ENCODE data around the gene INPP5A. TPM values are rescaled to one million over a fixed set of nuclear protein-coding genes. Genes with fewer than 3 reads are reported as not detected.
A peak's percentile ranks its signal among the peaks of the same experiment; 100 is the strongest.

INPP5A gene
- total RNA-seq, 1 donor from 2014 or later = 45.2 TPM

- H3K4me1 Mint-ChIP-seq (ENCODE audit: unreplicated experiment) = peaks cover 7% of the 10 kb centered on the region
Observed at GRCh38 chr10:132614431-132615340, 77.1 kb downstream of the INPP5A start.

GRCh38 chr10:132615341-132616169, 78.0 kb downstream of the INPP5A start:
- Mint-ChIP-seq H3K36me3 (ENCODE audit: low read depth, unreplicated experiment) (peaks cover 25% of the 10 kb centered on the region), H3K4me3 (ENCODE audit: unreplicated experiment) (no peak overlapping the region)
- TF ChIP-seq CTCF (IDR thresholded peaks at IDR 0.05; ENCODE audit: unreplicated experiment) = no peak

More at GRCh38 chr10:132614431-132615340, 77.1 kb downstream of the INPP5A start:
- Mint-ChIP-seq H3K27me3 (ENCODE audit: unreplicated experiment) (peaks cover 5% of the 10 kb centered on the region), H3K36me3 (ENCODE audit: low read depth, unreplicated experiment) (peaks cover 17% of the 10 kb centered on the region), H3K9me3 (ENCODE audit: unreplicated experiment) (no peaks in the 10 kb centered on the region), H3K27ac (ENCODE audit: unreplicated experiment) (no peak overlapping the region), H3K4me3 (ENCODE audit: unreplicated experiment) (no peak overlapping the region)
- no peak for TF ChIP-seq CTCF (IDR thresholded peaks at IDR 0.05; ENCODE audit: unreplicated experiment)
- no peak for DNase-seq (ENCODE audit: low spot score)

GRCh38 chr10:132616170-132616995, 78.8 kb downstream of the INPP5A start:
- Mint-ChIP-seq H3K36me3 (ENCODE audit: low read depth, unreplicated experiment) (peaks cover 31% of the 10 kb centered on the region), H3K9me3 (ENCODE audit: unreplicated experiment) (peaks cover 5% of the 10 kb centered on the region), H3K27ac (ENCODE audit: unreplicated experiment) (peak overlapping the region; percentile 48), H3K4me3 (ENCODE audit: unreplicated experiment) (peak overlapping the region; percentile 57), H3K4me1 (ENCODE audit: unreplicated experiment) (peaks cover 7% of the 10 kb centered on the region), H3K27me3 (ENCODE audit: unreplicated experiment) (peaks cover 5% of the 10 kb centered on the region)
- DNase-seq (ENCODE audit: low spot score) = no peak
- TF ChIP-seq CTCF (IDR thresholded peaks at IDR 0.05; ENCODE audit: unreplicated experiment) = no peak

More at GRCh38 chr10:132615341-132616169, 78.0 kb downstream of the INPP5A start:
- H3K27ac Mint-ChIP-seq (ENCODE audit: unreplicated experiment) = no peak overlapping the region
- H3K9me3 Mint-ChIP-seq (ENCODE audit: unreplicated experiment) = peaks cover 5% of the 10 kb centered on the region
- peaks cover 7% of the 10 kb centered on the region for H3K27me3 Mint-ChIP-seq (ENCODE audit: unreplicated experiment)
- H3K4me1 Mint-ChIP-seq (ENCODE audit: unreplicated experiment) = peaks cover 7% of the 10 kb centered on the region
- DNase-seq (ENCODE audit: low spot score) = no peak

- Mint-ChIP-seq H3K4me3 (ENCODE audit: unreplicated experiment) (no peak overlapping the region), H3K27ac (ENCODE audit: unreplicated experiment) (no peak overlapping the region), H3K36me3 (ENCODE audit: low read depth, unreplicated experiment) (peaks cover 37% of the 10 kb centered on the region), H3K4me1 (ENCODE audit: unreplicated experiment) (peaks cover 7% of the 10 kb centered on the region), H3K9me3 (ENCODE audit: unreplicated experiment) (peaks cover 5% of the 10 kb centered on the region), H3K27me3 (ENCODE audit: unreplicated experiment) (peaks cover 5% of the 10 kb centered on the region)
- TF ChIP-seq CTCF (IDR thresholded peaks at IDR 0.05; ENCODE audit: unreplicated experiment) = no peak
- DNase-seq (ENCODE audit: low spot score) = no peak
Observed at GRCh38 chr10:132616996-132617736, 79.6 kb downstream of the INPP5A start.

All from endothelial cell (in vitro differentiated cells).